ENCODE measurements around the gene NOS1AP.

DNA sequence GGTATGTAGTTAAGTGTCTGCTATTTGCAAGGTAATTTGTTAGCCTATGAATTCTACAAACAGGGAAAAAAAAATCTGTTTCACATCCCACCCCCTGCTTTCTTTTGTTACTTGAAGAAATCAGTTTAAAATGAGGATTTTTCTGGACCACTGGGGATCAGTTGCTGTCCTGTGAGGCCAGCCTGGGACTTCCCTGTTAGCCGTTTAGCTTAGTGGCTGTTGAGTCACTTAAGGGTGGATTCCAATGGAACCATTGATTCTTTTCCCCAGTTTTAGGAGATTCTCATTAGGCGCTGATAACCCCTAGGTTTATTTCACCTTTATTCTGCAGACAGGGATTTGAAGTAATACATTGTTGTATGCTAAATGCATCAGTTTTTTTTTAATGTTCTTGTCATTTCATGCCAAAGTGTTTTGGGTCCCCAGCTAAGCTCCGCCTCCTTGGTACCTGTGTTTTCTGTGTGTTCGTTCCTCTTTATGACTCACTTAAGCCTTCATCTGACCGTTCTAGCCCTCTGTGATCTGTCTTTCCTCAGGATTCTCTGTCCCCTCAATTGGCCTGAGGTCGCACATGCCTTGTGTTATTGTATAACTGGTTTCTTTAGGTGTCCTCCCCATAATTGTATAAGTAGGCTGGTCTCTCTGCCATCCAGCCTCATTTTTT lies 59.3 kb downstream of the NOS1AP start:
- TF ChIP-seq, protein P1, sequence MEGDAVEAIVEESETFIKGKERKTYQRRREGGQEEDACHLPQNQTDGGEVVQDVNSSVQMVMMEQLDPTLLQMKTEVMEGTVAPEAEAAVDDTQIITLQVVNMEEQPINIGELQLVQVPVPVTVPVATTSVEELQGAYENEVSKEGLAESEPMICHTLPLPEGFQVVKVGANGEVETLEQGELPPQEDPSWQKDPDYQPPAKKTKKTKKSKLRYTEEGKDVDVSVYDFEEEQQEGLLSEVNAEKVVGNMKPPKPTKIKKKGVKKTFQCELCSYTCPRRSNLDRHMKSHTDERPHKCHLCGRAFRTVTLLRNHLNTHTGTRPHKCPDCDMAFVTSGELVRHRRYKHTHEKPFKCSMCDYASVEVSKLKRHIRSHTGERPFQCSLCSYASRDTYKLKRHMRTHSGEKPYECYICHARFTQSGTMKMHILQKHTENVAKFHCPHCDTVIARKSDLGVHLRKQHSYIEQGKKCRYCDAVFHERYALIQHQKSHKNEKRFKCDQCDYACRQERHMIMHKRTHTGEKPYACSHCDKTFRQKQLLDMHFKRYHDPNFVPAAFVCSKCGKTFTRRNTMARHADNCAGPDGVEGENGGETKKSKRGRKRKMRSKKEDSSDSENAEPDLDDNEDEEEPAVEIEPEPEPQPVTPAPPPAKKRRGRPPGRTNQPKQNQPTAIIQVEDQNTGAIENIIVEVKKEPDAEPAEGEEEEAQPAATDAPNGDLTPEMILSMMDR (IDR thresholded peaks at IDR 0.05): no peak
- TF ChIP-seq POLR2A (IDR thresholded peaks at IDR 0.05) (no peak), POLR2AphosphoS5 (IDR thresholded peaks at IDR 0.05) (no peak)

Data from stomach (tissue), 4 donors.